HEK293 (cell line): Measurements from ENCODE around the gene MACIR.

Source experiments
- CTCF ChIA-PET: fragments of 350-600 bp; formaldehyde crosslinking; extraction: SDS; loops from one replicate; lab custom pipeline; 2021; ENCODE audit warnings: antibody characterized with exemption; lab: Yijun Ruan, JAX
- POLR2A ChIA-PET: fragments of 300-600 bp; formaldehyde crosslinking; extraction: SDS; loops from one replicate; lab custom pipeline; 2020; ENCODE audit warnings: antibody characterized with exemption, inconsistent platforms; lab: Yijun Ruan, JAX
- H3K27ac ChIP-seq: fragments of 200-500 bp; sonication (Bioruptor generic); 2 replicates; pipeline ENCODE4 v1.5.1; 2014; ENCODE audit warnings: low read depth, low read length, control low read depth, inconsistent platforms; ENCODE audit errors: extremely low read depth
- H3K36me3 ChIP-seq, 2 experiments: fragments of 200-500 bp in 1 of 2; sonication (Bioruptor generic) in 1 of 2; 1 replicate in 1 of 2; 2 replicates in 1 of 2; pipeline ENCODE4 v1.5.1; 2014 to 2017; ENCODE audit warnings: inconsistent platforms in 2 of 2, low read length in 2 of 2; ENCODE audit not compliant: control insufficient read depth in 2 of 2, insufficient read depth in 1 of 2
- H3K4me1 ChIP-seq: fragments of 200-500 bp; sonication (Bioruptor generic); 2 replicates; pipeline ENCODE4 v1.5.1; 2014; ENCODE audit warnings: mild to moderate bottlenecking, low read length, inconsistent platforms; ENCODE audit not compliant: control insufficient read depth, insufficient read depth
- H3K4me3 ChIP-seq: 2 replicates; pipeline ENCODE4 v1.5.1; 2011; ENCODE audit warnings: low read depth, mild to moderate bottlenecking, control low read depth, low read length, moderate library complexity
- H3K9me3 ChIP-seq: fragments of 200-500 bp; sonication (Bioruptor generic); 2 replicates; pipeline ENCODE4 v1.5.1; 2014; ENCODE audit warnings: low read depth, low read length, inconsistent platforms; ENCODE audit not compliant: control insufficient read depth, insufficient read depth
- ELK4 ChIP-seq: IDR thresholded peaks from 2 replicates; pipeline ENCODE4 v1.6.1; 2011; ENCODE audit warnings: mild to moderate bottlenecking, low read depth, low read length, borderline replicate concordance
- KLF10 ChIP-seq: fragments of 450-650 bp; IDR thresholded peaks from 2 replicates; pipeline ENCODE4 v1.5.1; 2018; ENCODE audit warnings: missing biosample characterization, mild to moderate bottlenecking, missing genetic modification characterization
- PRDM4 ChIP-seq: fragments of 450-650 bp; formaldehyde crosslinking; IDR thresholded peaks from 2 replicates; pipeline ENCODE4 v1.5.1; 2017; ENCODE audit warnings: missing biosample characterization, missing genetic modification characterization
- ZBTB44 ChIP-seq: fragments of 450-650 bp; IDR thresholded peaks from 2 replicates; pipeline ENCODE4 v1.5.1; 2018; ENCODE audit warnings: missing biosample characterization, mild to moderate bottlenecking, missing genetic modification characterization
- ZBTB6 ChIP-seq: fragments of 450-650 bp; formaldehyde crosslinking; IDR thresholded peaks from 2 replicates; pipeline ENCODE4 v1.5.1; 2017; ENCODE audit warnings: missing biosample characterization, missing genetic modification characterization
- ZBTB8A ChIP-seq: fragments of 450-650 bp; formaldehyde crosslinking; IDR thresholded peaks from 2 replicates; pipeline ENCODE4 v1.5.1; 2016; ENCODE audit warnings: missing biosample characterization, missing genetic modification characterization
- ZNF114 ChIP-seq: fragments of 450-650 bp; formaldehyde crosslinking; IDR thresholded peaks from 2 replicates; pipeline ENCODE4 v1.5.0; 2017; ENCODE audit warnings: missing biosample characterization, missing genetic modification characterization
- ZNF398 ChIP-seq: fragments of 450-650 bp; formaldehyde crosslinking; IDR thresholded peaks from 2 replicates; pipeline ENCODE4 v1.5.1; 2017; ENCODE audit warnings: missing biosample characterization, missing genetic modification characterization
- ZNF404 ChIP-seq: fragments of 450-650 bp; formaldehyde crosslinking; IDR thresholded peaks from 2 replicates; pipeline ENCODE4 v1.5.1; 2017; ENCODE audit warnings: missing biosample characterization, missing genetic modification characterization
- ZNF521 ChIP-seq: fragments of 450-650 bp; formaldehyde crosslinking; IDR thresholded peaks from 2 replicates; pipeline ENCODE4 v1.5.1; 2017; ENCODE audit warnings: missing biosample characterization, mild to moderate bottlenecking, missing genetic modification characterization
- ZNF658 ChIP-seq: fragments of 450-650 bp; formaldehyde crosslinking; IDR thresholded peaks from 2 replicates; pipeline ENCODE4; 2016; ENCODE audit warnings: missing biosample characterization, missing genetic modification characterization
- ZNF677 ChIP-seq: fragments of 450-650 bp; IDR thresholded peaks from 2 replicates; pipeline ENCODE4 v1.5.0; 2018; ENCODE audit warnings: missing biosample characterization, mild to moderate bottlenecking, missing genetic modification characterization, moderate library complexity
- ZNF830 ChIP-seq: fragments of 450-650 bp; IDR thresholded peaks from 2 replicates; pipeline ENCODE4 v1.5.0; 2018; ENCODE audit warnings: missing biosample characterization, missing genetic modification characterization, low read depth, mild to moderate bottlenecking, moderate library complexity
- ZNF843 ChIP-seq: fragments of 450-650 bp; formaldehyde crosslinking; IDR thresholded peaks from 2 replicates; pipeline ENCODE4 v1.5.1; 2016; ENCODE audit warnings: missing biosample characterization, missing genetic modification characterization

MACIR gene

GRCh38 chr5:103211576-103212561 is 46.7 kb upstream of the MACIR start:
- Histone ChIP-seq H3K9me3 (no peaks in the 10 kb centered on the region), H3K4me3 (no peak overlapping the region), H3K36me3 (no peaks in the 10 kb centered on the region), H3K4me1 (peaks cover 4% of the 10 kb centered on the region; the same call in 1 of the 2 replicates)
- ChIA-PET CTCF (interaction anchor here (0.5 to 0.9 kb wide), 4 partner anchors 9 to 1194 kb away, joined by 3 to 5 read pairs (median 3); no protein-coding TSS in a partner anchor), POLR2A (no interaction called here)
- TF ChIP-seq ZNF114 (tag by site-specific recombination) (no peak), ZNF830 (no peak), ZBTB6 (tag by site-specific recombination) (no peak), ZBTB44 (tag by site-specific recombination) (no peak), ELK4 (no peak), KLF10 (tag by site-specific recombination) (no peak), ZNF843 (tag by site-specific recombination) (no peak), ZNF658 (no peak), ZNF677 (tag by site-specific recombination) (no peak)
- TF ChIP-seq, all 188 proteins: peak for 0
- no peak overlapping the region for H3K27ac ChIP-seq

- Histone ChIP-seq H3K9me3 (no peaks in the 10 kb centered on the region), H3K36me3 (no peaks in the 10 kb centered on the region), H3K27ac (no peak overlapping the region), H3K4me1 (peaks cover 9% of the 10 kb centered on the region; the same call in 1 of the 2 replicates), H3K4me3 (no peak overlapping the region)
- ChIA-PET CTCF (interaction anchor here (3.0 kb wide), 1 partner anchor 9 kb away, joined by 16 read pairs; no protein-coding TSS in a partner anchor), POLR2A (no interaction called here)
- no peak for TF ChIP-seq ZNF521 (tag by site-specific recombination)
- TF ChIP-seq ZNF404 (tag by site-specific recombination) = peak; percentile 70; the same call in 1 of the 2 replicates
- no peak for TF ChIP-seq ZBTB8A (tag by site-specific recombination)
- TF ChIP-seq PRDM4 = peak; percentile 98
- no peak for TF ChIP-seq KLF10 (tag by site-specific recombination)
- no peak for TF ChIP-seq ZNF398 (tag by site-specific recombination)
Observed at GRCh38 chr5:103216137-103216536, 42.4 kb upstream of the MACIR start.
